NT2/D1 (cell line): ENCODE results near the gene TFE3.
A peak's percentile ranks its signal among the peaks of the same experiment; 100 is the strongest.

Experiments
- DNase-seq: peaks from one replicate; pipeline ENCODE4 v3.0.0-alpha.2; 2011; ENCODE audit warnings: low read depth, low spot score
- H3K27me3 ChIP-seq: 2 replicates; pipeline ENCODE4 v1.6.0; 2011; ENCODE audit warnings: mild to moderate bottlenecking; ENCODE audit not compliant: insufficient read length, insufficient read depth
- H3K36me3 ChIP-seq: 2 replicates; pipeline ENCODE4 v1.6.1; 2011; ENCODE audit warnings: mild to moderate bottlenecking, low read length, mixed read lengths; ENCODE audit not compliant: insufficient read depth, insufficient read length
- H3K4me1 ChIP-seq: 2 replicates; pipeline ENCODE4 v1.5.1; 2011; ENCODE audit not compliant: insufficient read depth, insufficient read length
- H3K4me3 ChIP-seq: 2 replicates; pipeline ENCODE4 v1.5.1; 2011; ENCODE audit warnings: low read depth; ENCODE audit not compliant: insufficient read length
- H3K9ac ChIP-seq: 2 replicates; pipeline ENCODE4 v1.6.0; 2011; ENCODE audit warnings: low read depth; ENCODE audit not compliant: insufficient read length
- H3K9me3 ChIP-seq: 2 replicates; pipeline ENCODE4 v1.5.1; 2011; ENCODE audit warnings: mild to moderate bottlenecking, low read length; ENCODE audit not compliant: insufficient read depth
- SUZ12 ChIP-seq: IDR thresholded peaks from 2 replicates; pipeline ENCODE4 v1.6.1; 2011; ENCODE audit not compliant: insufficient read length, insufficient read depth; ENCODE audit errors: extremely low read depth
- YY1 ChIP-seq: IDR thresholded peaks from 2 replicates; pipeline ENCODE4 v1.6.1; 2011; ENCODE audit not compliant: insufficient read length, insufficient read depth
- ZNF274 ChIP-seq: IDR thresholded peaks from 2 replicates; pipeline ENCODE4 v1.6.1; 2011; ENCODE audit warnings: mild to moderate bottlenecking, low read depth, low read length

TFE3 gene

GRCh38 chrX:49019599-49020249 lies 23.4 kb downstream of the TFE3 start:
- Histone ChIP-seq H3K4me3 (no peak overlapping the region), H3K36me3 (peaks cover 5% of the 10 kb centered on the region), H3K9me3 (no peaks in the 10 kb centered on the region), H3K4me1 (no peaks in the 10 kb centered on the region), H3K9ac (no peak overlapping the region), H3K27me3 (no peaks in the 10 kb centered on the region)
- DNase-seq, result no peak
- TF ChIP-seq ZNF274, result no peak
- no peak for TF ChIP-seq YY1
- no peak for TF ChIP-seq SUZ12

GRCh38 chrX:49019050-49019449 lies 24.1 kb downstream of the TFE3 start:
- no peak for TF ChIP-seq YY1
- TF ChIP-seq SUZ12, result no peak
- no peak for TF ChIP-seq ZNF274
- Histone ChIP-seq H3K4me1 (no peaks in the 10 kb centered on the region), H3K9ac (no peak overlapping the region), H3K36me3 (no peaks in the 10 kb centered on the region), H3K9me3 (no peaks in the 10 kb centered on the region), H3K27me3 (no peaks in the 10 kb centered on the region), H3K4me3 (no peak overlapping the region)
- no peak for DNase-seq

- Histone ChIP-seq H3K36me3 (peaks cover 17% of the 10 kb centered on the region), H3K4me1 (no peaks in the 10 kb centered on the region)
- DNase-seq, result no peak
Measured at GRCh38 chrX:49003696-49004095, 39.5 kb downstream of the TFE3 start.

GRCh38 chrX:49002091-49002935 lies 40.8 kb downstream of the TFE3 start, which contains the start of gene GRIPAP1:
TSS of gene GRIPAP1 (minus strand) at chrX:49002264. CDS start at chrX:49002229, 35 bp downstream.
- DNase-seq, result peak; percentile 83
- Histone ChIP-seq H3K36me3 (peaks cover 30% of the 10 kb centered on the region), H3K27me3 (no peaks in the 10 kb centered on the region), H3K9me3 (no peaks in the 10 kb centered on the region), H3K4me3 (peak within 1 kb of the TSS; percentile 93), H3K4me1 (no peaks in the 10 kb centered on the region), H3K9ac (peak within 1 kb of the TSS; percentile 91)
- no peak for TF ChIP-seq ZNF274
- TF ChIP-seq YY1, result peak; percentile 64

More at GRCh38 chrX:49003696-49004095, 39.5 kb downstream of the TFE3 start:
- Histone ChIP-seq H3K4me3 (no peak overlapping the region), H3K27me3 (no peaks in the 10 kb centered on the region), H3K9ac (no peak overlapping the region), H3K9me3 (no peaks in the 10 kb centered on the region)
- TF ChIP-seq ZNF274 (no peak), YY1 (no peak), SUZ12 (no peak)

- peaks cover 38% of the 10 kb centered on the region for H3K36me3 ChIP-seq
- H3K4me1 ChIP-seq, result no peaks in the 10 kb centered on the region
- H3K27me3 ChIP-seq, result no peaks in the 10 kb centered on the region
- no peak for TF ChIP-seq SUZ12
- no peak for TF ChIP-seq ZNF274
- no peak for TF ChIP-seq YY1
- peak overlapping the region; percentile 93 for H3K4me3 ChIP-seq
- DNase-seq, result peak; percentile 46
- H3K9ac ChIP-seq, result peak overlapping the region; percentile 91
- no peaks in the 10 kb centered on the region for H3K9me3 ChIP-seq
Measured at GRCh38 chrX:49001521-49002090, 41.6 kb downstream of the TFE3 start.

- Histone ChIP-seq H3K9me3 (no peaks in the 10 kb centered on the region), H3K4me1 (no peaks in the 10 kb centered on the region), H3K4me3 (peak overlapping the region; percentile 93), H3K36me3 (peaks cover 38% of the 10 kb centered on the region), H3K9ac (no peak overlapping the region), H3K27me3 (no peaks in the 10 kb centered on the region)
- DNase-seq, result no peak
- no peak for TF ChIP-seq SUZ12
- TF ChIP-seq ZNF274, result no peak
- no peak for TF ChIP-seq YY1
Measured at GRCh38 chrX:49000636-49001035, 42.5 kb downstream of the TFE3 start.

GRCh38 chrX:48999030-48999429 lies 44.1 kb downstream of the TFE3 start:
- Histone ChIP-seq H3K4me1 (no peaks in the 10 kb centered on the region), H3K4me3 (no peak overlapping the region), H3K9ac (no peak overlapping the region), H3K9me3 (no peaks in the 10 kb centered on the region), H3K27me3 (no peaks in the 10 kb centered on the region), H3K36me3 (peaks cover 49% of the 10 kb centered on the region)
- no peak for DNase-seq
- no peak for TF ChIP-seq ZNF274
- TF ChIP-seq SUZ12, result no peak
- no peak for TF ChIP-seq YY1
